ELF-1 (cell line): Measurements from ENCODE around the gene ABI3.

Source experiments
- DNase-seq: peaks from one replicate; pipeline ENCODE4 v3.0.0-alpha.2; 2016; ENCODE audit warnings: low read depth, low spot score

The ABI3 gene

GRCh38 chr17:49225554-49226236 is 15.2 kb downstream of the ABI3 start:
- DNase-seq = no peak

GRCh38 chr17:49226771-49227435 is 16.4 kb downstream of the ABI3 start:
- no peak for DNase-seq

GRCh38 chr17:49227436-49228261 is 17.1 kb downstream of the ABI3 start:
- peak; percentile 91 for DNase-seq

- DNase-seq = no peak
Measured at GRCh38 chr17:49229076-49229804, 18.7 kb downstream of the ABI3 start.

GRCh38 chr17:49229805-49230600 is 19.5 kb downstream of the ABI3 start:
- no peak for DNase-seq

GRCh38 chr17:49230636-49231562 is 20.4 kb downstream of the ABI3 start, which contains the start of gene PHOSPHO1:
Gene PHOSPHO1 (minus strand): TSS chr17:49230787. CDS start chr17:49226691, 4,096 bp downstream.
- peak; percentile 95 for DNase-seq

- no peak for DNase-seq
Measured at GRCh38 chr17:49231563-49231894, 21.0 kb downstream of the ABI3 start.

GRCh38 chr17:49234509-49235080 is 24.1 kb downstream of the ABI3 start:
- DNase-seq = no peak

GRCh38 chr17:49235896-49236295 is 25.4 kb downstream of the ABI3 start:
- DNase-seq = peak; percentile 61

- peak; percentile 72 for DNase-seq
Measured at GRCh38 chr17:49239963-49240362, 29.5 kb downstream of the ABI3 start.

- DNase-seq = no peak
Measured at GRCh38 chr17:49240619-49241018, 30.1 kb downstream of the ABI3 start.

GRCh38 chr17:49241040-49241439 is 30.5 kb downstream of the ABI3 start:
- DNase-seq = no peak

- DNase-seq = no peak
Measured at GRCh38 chr17:49241692-49242397, 31.3 kb downstream of the ABI3 start.

- DNase-seq = no peak
Measured at GRCh38 chr17:49242813-49243212, 32.3 kb downstream of the ABI3 start.

GRCh38 chr17:49244839-49245238 is 34.3 kb downstream of the ABI3 start:
- no peak for DNase-seq

GRCh38 chr17:49247944-49248343 is 37.4 kb downstream of the ABI3 start:
- DNase-seq = no peak

GRCh38 chr17:49249292-49249794 is 38.8 kb downstream of the ABI3 start:
- DNase-seq = no peak

- DNase-seq = no peak
Measured at GRCh38 chr17:49249890-49250522, 39.5 kb downstream of the ABI3 start.
